A673 (cell line): ENCODE measurements around the gene ARHGAP26. TPM values are rescaled to one million over a fixed set of nuclear protein-coding genes. Genes with fewer than 3 reads are reported as not detected.
A peak's percentile ranks its signal among the peaks of the same experiment; 100 is the strongest.

Source experiments
- BruUV-seq: library from RNA; stranded (reverse); fragments of 400-500 nt; replicated peaks from 2 replicates; lab custom pipeline; 2021; lab: Mats Ljungman, UMichigan
- CTCF ChIA-PET: fragments of 300-600 bp; sonication (Branson Sonifier 250); formaldehyde crosslinking; loops from one replicate; lab custom pipeline; 2022; ENCODE audit warnings: antibody characterized with exemption; lab: Charles Lee
- POLR2A ChIA-PET: fragments of 300-600 bp; sonication (Branson Sonifier 250); formaldehyde crosslinking; loops from one replicate; lab custom pipeline; 2022; ENCODE audit warnings: antibody characterized with exemption; ENCODE audit not compliant: low non-redundant PET; lab: Charles Lee
- DNase-seq: peaks from one replicate; pipeline ENCODE4 v3.0.0-alpha.2; 2015; ENCODE audit warnings: low spot score
- H3K27ac ChIP-seq: fragments of 200-600 bp; sonication (generic); 2 replicates; pipeline ENCODE4 v1.5.1; 2016; ENCODE audit warnings: mixed run types, low read depth, mild to moderate bottlenecking, mixed read lengths, antibody characterized with exemption, low read length; ENCODE audit not compliant: poor library complexity, severe bottlenecking
- H3K27me3 ChIP-seq: fragments of 200-600 bp; sonication (generic); replicated peaks from 2 replicates; pipeline ENCODE4 v1.6.1; 2017; ENCODE audit warnings: mixed run types, low read depth, mild to moderate bottlenecking, mixed read lengths, antibody characterized with exemption, low read length; ENCODE audit not compliant: insufficient read depth, poor library complexity
- H3K36me3 ChIP-seq: fragments of 200-600 bp; sonication (generic); 2 replicates; pipeline ENCODE4 v1.6.1; 2016; ENCODE audit warnings: mixed run types, mild to moderate bottlenecking, mixed read lengths, antibody characterized with exemption, low read length; ENCODE audit not compliant: insufficient read depth, poor library complexity, severe bottlenecking
- H3K4me1 ChIP-seq: fragments of 200-600 bp; sonication (generic); 2 replicates; pipeline ENCODE4 v1.6.1; 2017; ENCODE audit warnings: mixed run types, mild to moderate bottlenecking, mixed read lengths, antibody characterized with exemption, low read length; ENCODE audit not compliant: insufficient read depth, poor library complexity, severe bottlenecking
- H3K4me3 ChIP-seq: fragments of 200-600 bp; sonication (generic); 2 replicates; pipeline ENCODE4 v1.5.1; 2016; ENCODE audit warnings: low read depth, mixed run types, mild to moderate bottlenecking, mixed read lengths, low read length; ENCODE audit not compliant: poor library complexity, severe bottlenecking
- H3K9me3 ChIP-seq: fragments of 200-600 bp; sonication (generic); 2 replicates; pipeline ENCODE4 v1.6.1; 2016; ENCODE audit warnings: mixed run types, low read depth, mild to moderate bottlenecking, mixed read lengths, antibody characterized with exemption, low read length; ENCODE audit not compliant: poor library complexity, severe bottlenecking
- CTCF ChIP-seq: fragments of 300-800, 200-600 bp; sonication (generic); conservative IDR thresholded peaks from 2 replicates; pipeline ENCODE4 v1.5.1; 2017; ENCODE audit warnings: low read depth, mild to moderate bottlenecking, antibody characterized with exemption, low read length, moderate library complexity, mixed read lengths
- EZH2 ChIP-seq: fragments of 200-600 bp; sonication (generic); IDR thresholded peaks from 2 replicates; pipeline ENCODE4 v1.6.1; 2017; ENCODE audit warnings: borderline replicate concordance, low read depth, mild to moderate bottlenecking, mixed read lengths, antibody characterized with exemption, low read length; ENCODE audit not compliant: poor library complexity, severe bottlenecking
- intact Hi-C: fragments of 100-400 bp; cut with micrococcal nuclease; formaldehyde crosslinking; loops from one replicate; pipeline ENCODE4 v1.10.0; 2022; ENCODE audit not compliant: unreplicated experiment
- total RNA-seq: library from RNA; stranded (reverse); gene quantifications from 2 replicates; pipeline ENCODE4 v1.2.3, GENCODE V29; 2021

Gene ARHGAP26
- total RNA-seq, 1 experiment from 2014 or later, result 25.5 TPM

- no TSS peak for BruUV-seq
Measured at GRCh38 chr5:142753116-142753631, 17.0 kb upstream of the ARHGAP26 start.

GRCh38 chr5:142754031-142754430, 16.1 kb upstream of the ARHGAP26 start:
- CTCF ChIA-PET, result interaction anchor here (1.0 kb wide), 1 partner anchor 41 kb away, joined by 4 read pairs; no protein-coding TSS in a partner anchor
- DNase-seq, result no peak
- no TSS peak for BruUV-seq

More at GRCh38 chr5:142753116-142753631, 17.0 kb upstream of the ARHGAP26 start:
- Histone ChIP-seq H3K4me1 (peaks cover 14% of the 10 kb centered on the region), H3K4me3 (no peak overlapping the region), H3K9me3 (no peaks in the 10 kb centered on the region), H3K36me3 (no peaks in the 10 kb centered on the region), H3K27ac (no peak overlapping the region), H3K27me3 (no peaks in the 10 kb centered on the region)
- no peak for DNase-seq
- TF ChIP-seq CTCF, result no peak
- TF ChIP-seq EZH2, result no peak
- intact Hi-C loops, result no loop called here
- ChIA-PET CTCF (interaction anchor here (0.6 to 1.0 kb wide), 2 partner anchors 33 to 40 kb away, joined by 4 read pairs; no protein-coding TSS in a partner anchor), POLR2A (no interaction called here)

GRCh38 chr5:142756576-142756975, 13.6 kb upstream of the ARHGAP26 start:
- Histone ChIP-seq H3K27ac (no peak overlapping the region), H3K36me3 (no peaks in the 10 kb centered on the region), H3K9me3 (no peaks in the 10 kb centered on the region), H3K4me1 (peaks cover 14% of the 10 kb centered on the region), H3K4me3 (no peak overlapping the region), H3K27me3 (no peaks in the 10 kb centered on the region)
- POLR2A ChIA-PET, result no interaction called here
- intact Hi-C loops, result no loop called here
- no TSS peak for BruUV-seq
- CTCF ChIA-PET, result no interaction called here
- TF ChIP-seq EZH2 (no peak), CTCF (no peak)
- DNase-seq, result peak; percentile 77

More at GRCh38 chr5:142754031-142754430, 16.1 kb upstream of the ARHGAP26 start:
- H3K36me3 ChIP-seq, result no peaks in the 10 kb centered on the region
- H3K4me1 ChIP-seq, result peaks cover 14% of the 10 kb centered on the region
- no peaks in the 10 kb centered on the region for H3K9me3 ChIP-seq
- intact Hi-C loops, result no loop called here
- H3K27ac ChIP-seq, result no peak overlapping the region
- POLR2A ChIA-PET, result no interaction called here
- H3K27me3 ChIP-seq, result no peaks in the 10 kb centered on the region
- TF ChIP-seq CTCF (no peak), EZH2 (no peak)
- H3K4me3 ChIP-seq, result no peak overlapping the region
